ENCODE data around the gene IGF2R. TPM values are rescaled to one million over a fixed set of nuclear protein-coding genes. Genes with fewer than 3 reads are reported as not detected.

The IGF2R gene
- total RNA-seq, 5 donors from 2014 or later (not counting 1 experiment from before 2014, with no cell fraction given), result 63.4 to 87.5 (median 70.5) TPM

DNA sequence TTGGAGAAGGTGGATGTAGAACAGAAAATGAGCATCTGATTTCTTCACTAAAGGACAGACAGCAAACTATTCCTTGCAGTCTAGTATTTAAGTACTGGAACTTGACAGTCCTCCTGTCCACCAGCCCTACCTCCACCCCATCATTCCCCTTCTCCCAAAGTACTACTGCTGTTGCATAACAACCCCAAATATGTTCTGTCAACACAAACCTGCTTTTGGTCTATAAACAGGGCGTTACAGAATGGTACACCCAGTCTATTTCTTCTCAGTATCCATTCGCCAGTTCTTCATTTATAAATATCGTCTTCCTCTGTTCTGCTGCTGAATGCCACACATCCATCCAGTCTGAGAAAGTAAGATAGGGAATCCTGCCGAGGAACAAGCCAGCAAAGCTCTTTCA is 125.1 kb downstream of the IGF2R start:
- Histone ChIP-seq H3K27me3 (replicated peaks in 1 of 2; ENCODE audit: control insufficient read depth in 2 of 2, extremely low read depth in 1 of 2, insufficient read depth in 2 of 2, low read length in 1 of 2) (no peaks in the 10 kb centered on the region), H3K4me1 (ENCODE audit: control insufficient read depth in 1 of 2, extremely low read depth in 1 of 2, insufficient read depth in 2 of 2, low read length in 2 of 2) (no peaks in the 10 kb centered on the region), H3K9me3 (no peaks in the 10 kb centered on the region), H3K36me3 (ENCODE audit: control insufficient read depth in 2 of 2, extremely low read depth in 1 of 2, insufficient read depth in 1 of 2, low read length in 1 of 2) (peaks cover 30 to 84% of the 10 kb centered on the region in 2 donors), H3K4me3 (ENCODE audit: control insufficient read depth in 1 of 2, extremely low read depth in 1 of 2, low read length in 1 of 2) (no peak overlapping the region), H3K27ac (ENCODE audit: low read length) (no peak overlapping the region)
- Mint-ChIP-seq H3K4me3 (no peak overlapping the region), H3K27ac (no peak overlapping the region), H3K9me3 (no peaks in the 10 kb centered on the region), H3K4me1 (peaks cover 0 to 6% (median 0%) of the 10 kb centered on the region in 3 donors), H3K36me3 (peaks cover 76% of the 10 kb centered on the region), H3K27me3 (no peaks in the 10 kb centered on the region)
- CTCF ChIA-PET, result no interaction called here
- WGBS (ENCODE audit: insufficient coverage), result 100% methylated on average over 3 of the region's 4 CpGs
- DNase-seq, result no peak
- ATAC-seq (replicated peaks in 1 of 4), result no peak
- POLR2A ChIA-PET, result no interaction called here

DNA sequence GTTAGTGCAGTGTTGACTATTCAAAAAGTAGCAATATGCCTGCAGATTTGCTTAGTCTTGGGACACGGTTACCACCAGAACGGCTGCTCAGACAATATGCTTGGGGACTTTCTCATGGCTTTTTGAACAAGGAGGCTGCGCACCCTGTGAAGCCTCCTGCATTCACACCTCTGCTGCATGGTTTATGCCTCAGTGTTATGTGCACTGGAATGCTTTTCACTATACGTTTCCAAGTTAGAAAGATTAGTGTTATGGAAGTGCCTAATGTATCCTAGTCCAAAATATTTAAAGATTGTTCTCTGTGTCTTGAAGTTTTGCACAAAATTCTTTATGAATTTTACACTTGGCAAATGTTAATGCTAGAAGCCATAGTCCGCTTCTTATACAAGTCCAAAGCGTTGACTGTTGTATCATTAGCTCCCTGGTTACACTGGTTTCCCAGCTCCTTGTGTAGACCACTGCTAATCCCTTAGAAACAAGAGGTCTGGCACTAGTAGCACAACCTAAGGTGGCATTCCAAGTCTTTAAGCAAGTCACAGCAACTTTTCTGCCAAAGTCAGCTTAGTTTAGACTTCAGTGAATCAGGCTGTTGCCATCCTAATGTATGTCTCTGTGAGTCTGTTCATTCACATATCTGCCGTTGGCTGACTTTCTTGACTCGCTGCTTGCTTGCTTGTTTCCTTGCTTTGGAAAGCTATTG is 126.4 kb downstream of the IGF2R start:
- H3K9me3 ChIP-seq, result no peaks in the 10 kb centered on the region
- H3K9me3 Mint-ChIP-seq, result no peaks in the 10 kb centered on the region
- no peak overlapping the region for H3K4me3 ChIP-seq (ENCODE audit: control insufficient read depth in 1 of 2, extremely low read depth in 1 of 2, low read length in 1 of 2)
- no peak overlapping the region for H3K4me3 Mint-ChIP-seq
- ATAC-seq (replicated peaks in 1 of 4) (no peak), DNase-seq (no peak)
- H3K27ac ChIP-seq (ENCODE audit: low read length), result no peak overlapping the region
- peaks cover 0 to 18% (median 7%) of the 10 kb centered on the region in 3 donors for H3K4me1 Mint-ChIP-seq
- H3K4me1 ChIP-seq (ENCODE audit: control insufficient read depth in 1 of 2, extremely low read depth in 1 of 2, insufficient read depth in 2 of 2, low read length in 2 of 2), result no peaks in the 10 kb centered on the region
- H3K36me3 Mint-ChIP-seq, result peaks cover 64% of the 10 kb centered on the region
- POLR2A ChIA-PET, result interaction anchor here (0.5 to 0.8 kb wide), 2 partner anchors 12 to 61 kb away, joined by 3 read pairs; no protein-coding TSS in a partner anchor
- no peaks in the 10 kb centered on the region for H3K27me3 ChIP-seq (replicated peaks in 1 of 2; ENCODE audit: control insufficient read depth in 2 of 2, extremely low read depth in 1 of 2, insufficient read depth in 2 of 2, low read length in 1 of 2)
- H3K27me3 Mint-ChIP-seq, result no peaks in the 10 kb centered on the region
- CTCF ChIA-PET, result interaction anchor here in 1 of 2 donors (0.6 kb wide), 1 partner anchor 243 kb away, joined by 4 read pairs; no protein-coding TSS in a partner anchor
- no peak overlapping the region for H3K27ac Mint-ChIP-seq
- peaks cover 21 to 74% of the 10 kb centered on the region in 2 donors for H3K36me3 ChIP-seq (ENCODE audit: control insufficient read depth in 2 of 2, extremely low read depth in 1 of 2, insufficient read depth in 1 of 2, low read length in 1 of 2)
- WGBS (ENCODE audit: insufficient coverage), result 100% methylated on average over 6 of the region's 8 CpGs

GRCh38 chr6:160101277-160102205 is 132.7 kb downstream of the IGF2R start:
- peaks cover 0 to 30% (median 15%) of the 10 kb centered on the region in 3 donors for H3K4me1 Mint-ChIP-seq
- H3K27me3 Mint-ChIP-seq, result no peaks in the 10 kb centered on the region
- Histone ChIP-seq H3K4me3 (ENCODE audit: control insufficient read depth in 1 of 2, extremely low read depth in 1 of 2, low read length in 1 of 2) (no peak overlapping the region), H3K27ac (ENCODE audit: low read length) (no peak overlapping the region), H3K9me3 (no peaks in the 10 kb centered on the region), H3K4me1 (ENCODE audit: control insufficient read depth in 1 of 2, extremely low read depth in 1 of 2, insufficient read depth in 2 of 2, low read length in 2 of 2) (no peaks in the 10 kb centered on the region), H3K36me3 (ENCODE audit: control insufficient read depth in 2 of 2, extremely low read depth in 1 of 2, insufficient read depth in 1 of 2, low read length in 1 of 2) (peaks cover 16 to 70% of the 10 kb centered on the region in 2 donors), H3K27me3 (replicated peaks in 1 of 2; ENCODE audit: control insufficient read depth in 2 of 2, extremely low read depth in 1 of 2, insufficient read depth in 2 of 2, low read length in 1 of 2) (no peaks in the 10 kb centered on the region)
- H3K36me3 Mint-ChIP-seq, result peaks cover 57% of the 10 kb centered on the region
- POLR2A ChIA-PET, result no interaction called here
- 83% methylated on average over 17 of the region's 23 CpGs for WGBS (ENCODE audit: insufficient coverage)
- DNase-seq (no peak), ATAC-seq (replicated peaks in 1 of 4) (peak in 1 of 4 experiments; percentile 12)
- CTCF ChIA-PET, result interaction anchor here in 1 of 2 donors (0.5 kb wide), 1 partner anchor 356 kb away, joined by 3 read pairs; no protein-coding TSS in a partner anchor
- no peak overlapping the region for H3K4me3 Mint-ChIP-seq
- H3K9me3 Mint-ChIP-seq, result no peaks in the 10 kb centered on the region
- H3K27ac Mint-ChIP-seq, result peak overlapping the region; percentile 34 to 65

DNA sequence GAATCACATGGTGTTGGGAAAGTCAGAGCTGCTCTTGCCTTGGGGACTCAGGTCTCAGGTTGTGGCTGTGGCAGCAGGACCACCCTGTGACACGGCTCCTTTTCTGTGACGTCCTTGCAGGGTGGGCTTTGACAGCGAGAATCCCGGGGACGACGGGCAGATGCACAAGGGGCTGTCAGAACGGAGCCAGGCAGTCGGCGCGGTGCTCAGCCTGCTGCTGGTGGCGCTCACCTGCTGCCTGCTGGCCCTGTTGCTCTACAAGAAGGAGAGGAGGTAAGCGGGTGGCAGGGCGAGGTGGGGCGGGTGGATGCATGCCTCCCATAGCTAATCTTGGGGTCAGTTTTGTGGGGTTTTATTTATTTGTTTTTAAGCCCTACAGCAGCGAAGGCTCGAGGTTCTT is 133.5 kb downstream of the IGF2R start:
- Histone ChIP-seq H3K27ac (ENCODE audit: low read length) (no peak overlapping the region), H3K9me3 (no peaks in the 10 kb centered on the region), H3K36me3 (ENCODE audit: control insufficient read depth in 2 of 2, extremely low read depth in 1 of 2, insufficient read depth in 1 of 2, low read length in 1 of 2) (peaks cover 16 to 69% of the 10 kb centered on the region in 2 donors), H3K4me1 (ENCODE audit: control insufficient read depth in 1 of 2, extremely low read depth in 1 of 2, insufficient read depth in 2 of 2, low read length in 2 of 2) (no peaks in the 10 kb centered on the region), H3K27me3 (replicated peaks in 1 of 2; ENCODE audit: control insufficient read depth in 2 of 2, extremely low read depth in 1 of 2, insufficient read depth in 2 of 2, low read length in 1 of 2) (no peaks in the 10 kb centered on the region), H3K4me3 (ENCODE audit: control insufficient read depth in 1 of 2, extremely low read depth in 1 of 2, low read length in 1 of 2) (no peak overlapping the region)
- no peak overlapping the region for H3K27ac Mint-ChIP-seq
- ATAC-seq (replicated peaks in 1 of 4) (no peak), DNase-seq (no peak)
- no peaks in the 10 kb centered on the region for H3K27me3 Mint-ChIP-seq
- H3K4me3 Mint-ChIP-seq, result no peak overlapping the region
- no peaks in the 10 kb centered on the region for H3K9me3 Mint-ChIP-seq
- ChIA-PET POLR2A (no interaction called here), CTCF (interaction anchor here in 1 of 2 donors (0.5 to 1.1 kb wide), 2 partner anchors 352 to 355 kb away, joined by 3 read pairs; no protein-coding TSS in a partner anchor)
- H3K36me3 Mint-ChIP-seq, result peaks cover 55% of the 10 kb centered on the region
- H3K4me1 Mint-ChIP-seq, result peaks cover 0 to 30% (median 15%) of the 10 kb centered on the region in 3 donors
- 98% methylated on average over 15 of the region's 16 CpGs for WGBS (ENCODE audit: insufficient coverage)

DNA sequence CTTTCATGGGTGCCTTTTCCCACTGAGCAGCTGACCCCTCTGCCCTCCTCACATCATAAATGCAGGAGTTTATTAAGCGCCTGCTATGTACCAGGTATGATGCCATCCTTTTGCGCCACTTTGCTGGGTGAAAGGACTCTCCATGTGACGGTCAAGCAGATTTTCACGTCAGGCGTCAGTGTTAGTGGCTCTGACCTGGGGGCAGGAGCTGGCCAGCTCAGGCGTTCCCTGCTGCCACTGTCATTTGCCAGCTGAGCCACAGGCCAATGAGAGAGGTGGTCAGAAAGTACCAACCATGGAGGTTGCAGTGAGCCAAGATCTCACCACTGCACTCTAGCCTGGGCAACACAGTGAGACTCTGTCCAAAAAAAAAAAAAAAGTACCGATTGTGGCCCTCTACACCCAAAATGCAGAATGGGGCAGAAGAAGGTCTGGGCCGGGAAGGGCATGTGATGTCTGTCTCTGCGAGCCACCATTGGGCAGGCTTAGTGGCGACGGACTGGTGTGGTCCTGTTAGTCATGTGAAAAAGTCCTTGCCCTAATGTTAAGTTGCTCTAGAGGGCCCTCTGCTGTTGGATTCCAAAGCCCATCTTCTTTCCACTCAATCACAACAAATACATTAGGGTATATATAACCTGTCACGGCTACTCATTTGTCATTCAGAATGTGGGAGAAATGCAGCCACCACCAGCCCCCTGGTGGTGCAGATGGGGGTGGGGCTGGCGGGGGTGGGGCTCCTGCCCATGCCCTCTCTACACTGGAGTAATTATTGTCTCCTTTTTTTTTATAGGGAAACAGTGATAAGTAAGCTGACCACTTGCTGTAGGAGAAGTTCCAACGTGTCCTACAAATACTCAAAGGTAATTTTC is 134.3 kb downstream of the IGF2R start:
- H3K4me1 Mint-ChIP-seq, result peaks cover 5 to 33% (median 19%) of the 10 kb centered on the region in 3 donors
- H3K27ac Mint-ChIP-seq, result no peak overlapping the region
- Histone ChIP-seq H3K4me3 (ENCODE audit: control insufficient read depth in 1 of 2, extremely low read depth in 1 of 2, low read length in 1 of 2) (no peak overlapping the region), H3K9me3 (no peaks in the 10 kb centered on the region), H3K4me1 (ENCODE audit: control insufficient read depth in 1 of 2, extremely low read depth in 1 of 2, insufficient read depth in 2 of 2, low read length in 2 of 2) (no peaks in the 10 kb centered on the region), H3K27me3 (replicated peaks in 1 of 2; ENCODE audit: control insufficient read depth in 2 of 2, extremely low read depth in 1 of 2, insufficient read depth in 2 of 2, low read length in 1 of 2) (no peaks in the 10 kb centered on the region), H3K36me3 (ENCODE audit: control insufficient read depth in 2 of 2, extremely low read depth in 1 of 2, insufficient read depth in 1 of 2, low read length in 1 of 2) (peaks cover 16 to 63% of the 10 kb centered on the region in 2 donors), H3K27ac (ENCODE audit: low read length) (no peak overlapping the region)
- peaks cover 55% of the 10 kb centered on the region for H3K36me3 Mint-ChIP-seq
- H3K4me3 Mint-ChIP-seq, result no peak overlapping the region
- POLR2A ChIA-PET, result no interaction called here
- H3K9me3 Mint-ChIP-seq, result no peaks in the 10 kb centered on the region
- CTCF ChIA-PET, result interaction anchor here in 1 of 2 donors (1.1 kb wide), 1 partner anchor 351 kb away, joined by 3 read pairs; no protein-coding TSS in a partner anchor
- ATAC-seq (replicated peaks in 1 of 4) (no peak), DNase-seq (peak in 6 of 35 experiments; percentile 3 to 37 (median 8))
- 98% methylated on average over 7 of the region's 14 CpGs for WGBS (ENCODE audit: insufficient coverage)
- H3K27me3 Mint-ChIP-seq, result no peaks in the 10 kb centered on the region

DNA sequence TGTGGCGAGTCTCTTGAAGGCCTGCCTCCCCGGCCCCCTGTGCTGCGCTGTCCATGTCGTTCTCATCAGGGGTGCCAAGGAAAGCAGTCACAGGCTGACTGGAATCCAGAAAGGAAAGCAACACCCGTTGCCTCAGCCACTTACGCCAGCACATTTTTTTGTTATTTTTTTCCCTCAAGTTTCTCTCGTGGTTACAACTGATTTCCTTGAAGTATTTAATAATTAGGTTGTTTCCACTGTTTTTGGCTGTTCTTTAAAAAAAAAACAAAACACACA is 134.9 kb downstream of the IGF2R start:
- Mint-ChIP-seq H3K4me3 (no peak overlapping the region), H3K9me3 (no peaks in the 10 kb centered on the region), H3K36me3 (peaks cover 54% of the 10 kb centered on the region), H3K27me3 (no peaks in the 10 kb centered on the region), H3K27ac (no peak overlapping the region), H3K4me1 (peaks cover 11 to 33% (median 20%) of the 10 kb centered on the region in 3 donors)
- ChIA-PET POLR2A (no interaction called here), CTCF (no interaction called here)
- Histone ChIP-seq H3K27me3 (replicated peaks in 1 of 2; ENCODE audit: control insufficient read depth in 2 of 2, extremely low read depth in 1 of 2, insufficient read depth in 2 of 2, low read length in 1 of 2) (no peaks in the 10 kb centered on the region), H3K9me3 (no peaks in the 10 kb centered on the region), H3K36me3 (ENCODE audit: control insufficient read depth in 2 of 2, extremely low read depth in 1 of 2, insufficient read depth in 1 of 2, low read length in 1 of 2) (peaks cover 16 to 59% of the 10 kb centered on the region in 2 donors), H3K4me3 (ENCODE audit: control insufficient read depth in 1 of 2, extremely low read depth in 1 of 2, low read length in 1 of 2) (no peak overlapping the region), H3K4me1 (ENCODE audit: control insufficient read depth in 1 of 2, extremely low read depth in 1 of 2, insufficient read depth in 2 of 2, low read length in 2 of 2) (no peaks in the 10 kb centered on the region), H3K27ac (ENCODE audit: low read length) (no peak overlapping the region)
- ATAC-seq (replicated peaks in 1 of 4) (no peak), DNase-seq (no peak)
- WGBS (ENCODE audit: insufficient coverage), result 97% methylated on average over 4 of the region's 7 CpGs

Measured in T-cell (primary cell).